Lower leg skin (tissue), 4 donors: ENCODE data around the gene NTRK2. TPM values are rescaled to one million over a fixed set of nuclear protein-coding genes. Genes with fewer than 3 reads are reported as not detected.

Source experiments
- DNase-seq, 2 donors: peaks; one replicate each; pipeline ENCODE4 v3.0.0-alpha.2; 2019; ENCODE audit warnings: low spot score in 2 of 2
- H3K4me3 ChIP-seq: fragments of 200-600 bp; sonication (generic); 2 replicates; pipeline ENCODE4 v1.5.1; 2017; ENCODE audit warnings: mild to moderate bottlenecking, low read depth; ENCODE audit not compliant: poor library complexity, severe bottlenecking
- POLR2A ChIP-seq, 2 donors: fragments of 450-650 bp; IDR thresholded peaks; one replicate each; pipeline ENCODE4 v1.6.1; 2016 to 2017; ENCODE audit warnings: antibody characterized with exemption in 2 of 2, mild to moderate bottlenecking in 1 of 2, moderate library complexity in 1 of 2
- WGBS, 2 donors: methylation state at CpG; one replicate each; pipeline ENCODE4 v1.1.5; 2018; 5-methylcytosine and 5-hydroxymethylcytosine counted together
- intact Hi-C: fragments of 100-400 bp; cut with DNase I; formaldehyde crosslinking; loops from one replicate; pipeline ENCODE4 v1.15.0; 2023; ENCODE audit warnings: low total_unique reads
- total RNA-seq, 4 donors: library from RNA; depleted of rRNA; stranded (reverse); fragments of >200 nt; gene quantifications; one replicate each; pipeline ENCODE4 v1.1.0, GENCODE V29; 2016
- TF ChIP-seq, protein P1 (sequence below), 3 donors: fragments of 450-650 bp; IDR thresholded peaks; one replicate each; pipeline ENCODE4 v1.5.1; 2016; ENCODE audit warnings: antibody characterized with exemption in 3 of 3, mild to moderate bottlenecking in 3 of 3, moderate library complexity in 2 of 3

The NTRK2 gene
- total RNA-seq, 4 donors from 2014 or later, result 6.2 to 16.3 (median 10.3) TPM

DNA sequence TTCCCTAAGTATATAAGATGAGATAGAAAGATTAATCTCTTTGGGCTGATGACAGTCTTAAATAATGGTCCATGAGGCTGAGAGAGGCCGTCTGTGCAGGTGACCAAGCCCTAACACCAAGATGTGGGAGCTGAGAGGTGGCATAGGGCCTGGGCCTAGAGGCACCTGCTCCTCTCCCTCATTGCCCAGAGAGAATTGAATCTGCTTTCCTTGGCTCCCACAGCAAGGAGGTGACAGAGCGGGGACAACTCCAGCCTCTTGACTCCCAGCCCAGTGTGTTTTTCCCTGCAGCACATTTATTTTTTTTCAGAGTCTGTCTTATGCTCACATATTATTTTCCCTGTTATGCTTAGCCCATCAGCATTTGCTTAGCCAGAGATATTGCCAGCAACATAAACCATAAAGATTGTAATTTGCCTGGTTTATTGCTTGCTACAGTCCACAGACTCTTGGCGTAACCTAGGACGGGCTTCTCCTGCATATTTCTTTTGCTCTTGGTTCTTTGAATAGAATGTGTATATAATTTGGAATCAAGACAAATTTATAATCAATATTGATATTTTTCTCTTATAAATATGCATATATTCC is 105.6 kb downstream of the NTRK2 start:
- DNase-seq, result no peak
- TF ChIP-seq POLR2A (IDR thresholded peaks at IDR 0.05), result no peak
- TF ChIP-seq, protein P1, sequence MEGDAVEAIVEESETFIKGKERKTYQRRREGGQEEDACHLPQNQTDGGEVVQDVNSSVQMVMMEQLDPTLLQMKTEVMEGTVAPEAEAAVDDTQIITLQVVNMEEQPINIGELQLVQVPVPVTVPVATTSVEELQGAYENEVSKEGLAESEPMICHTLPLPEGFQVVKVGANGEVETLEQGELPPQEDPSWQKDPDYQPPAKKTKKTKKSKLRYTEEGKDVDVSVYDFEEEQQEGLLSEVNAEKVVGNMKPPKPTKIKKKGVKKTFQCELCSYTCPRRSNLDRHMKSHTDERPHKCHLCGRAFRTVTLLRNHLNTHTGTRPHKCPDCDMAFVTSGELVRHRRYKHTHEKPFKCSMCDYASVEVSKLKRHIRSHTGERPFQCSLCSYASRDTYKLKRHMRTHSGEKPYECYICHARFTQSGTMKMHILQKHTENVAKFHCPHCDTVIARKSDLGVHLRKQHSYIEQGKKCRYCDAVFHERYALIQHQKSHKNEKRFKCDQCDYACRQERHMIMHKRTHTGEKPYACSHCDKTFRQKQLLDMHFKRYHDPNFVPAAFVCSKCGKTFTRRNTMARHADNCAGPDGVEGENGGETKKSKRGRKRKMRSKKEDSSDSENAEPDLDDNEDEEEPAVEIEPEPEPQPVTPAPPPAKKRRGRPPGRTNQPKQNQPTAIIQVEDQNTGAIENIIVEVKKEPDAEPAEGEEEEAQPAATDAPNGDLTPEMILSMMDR (IDR thresholded peaks at IDR 0.05), result no peak
- H3K4me3 ChIP-seq, result no peak overlapping the region
- 89 to 93% methylated on average over 4 of the region's 4 CpGs for WGBS, 2 donors
- intact Hi-C loops, result no loop called here

DNA sequence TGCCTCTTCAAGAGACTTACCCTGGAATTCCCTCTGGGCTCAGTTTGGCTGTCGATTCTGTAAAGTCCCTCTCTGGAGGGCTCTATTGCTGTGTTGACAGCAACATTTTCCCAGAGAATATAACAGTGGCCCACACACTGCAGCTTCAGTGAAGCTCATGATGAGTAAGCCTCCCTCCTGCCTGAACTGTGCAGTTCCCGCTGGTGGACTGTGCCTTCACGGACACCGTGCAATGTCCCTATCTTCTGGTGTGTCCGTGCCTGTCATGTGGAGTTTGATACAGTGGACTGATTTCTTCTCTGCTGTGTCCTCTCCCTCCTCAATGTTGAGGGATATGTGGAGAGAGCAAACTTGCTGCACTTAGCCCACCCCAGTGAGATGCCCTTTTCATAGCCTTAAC is 109.0 kb downstream of the NTRK2 start:
- H3K4me3 ChIP-seq, result no peak overlapping the region
- no peak for TF ChIP-seq POLR2A (IDR thresholded peaks at IDR 0.05)
- TF ChIP-seq, protein P1 (IDR thresholded peaks at IDR 0.05), result no peak
- DNase-seq, result no peak
- 65 to 80% methylated on average over 5 of the region's 5 CpGs for WGBS, 2 donors
- intact Hi-C loops, result no loop called here

DNA sequence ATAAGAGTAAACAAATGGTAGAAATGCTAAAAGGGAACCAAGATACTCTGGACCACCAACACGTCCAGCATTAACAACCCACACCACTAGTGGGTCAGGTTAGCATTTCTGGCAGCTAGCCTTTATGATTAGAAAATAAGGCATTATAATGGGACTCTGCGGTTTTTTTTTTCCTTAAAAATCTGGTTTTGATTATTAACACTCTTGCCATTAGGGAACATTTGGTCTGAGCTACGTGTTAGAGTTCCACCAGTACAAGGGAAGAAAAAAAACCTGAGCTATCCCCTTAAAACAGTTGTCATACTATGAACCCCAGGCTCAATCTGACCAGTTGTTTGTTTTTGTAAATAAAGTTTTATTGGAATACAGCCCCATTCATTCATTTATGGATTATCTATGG is 110.4 kb downstream of the NTRK2 start:
- TF ChIP-seq POLR2A (IDR thresholded peaks at IDR 0.05), result no peak
- TF ChIP-seq, protein P1 (IDR thresholded peaks at IDR 0.05), result no peak

DNA sequence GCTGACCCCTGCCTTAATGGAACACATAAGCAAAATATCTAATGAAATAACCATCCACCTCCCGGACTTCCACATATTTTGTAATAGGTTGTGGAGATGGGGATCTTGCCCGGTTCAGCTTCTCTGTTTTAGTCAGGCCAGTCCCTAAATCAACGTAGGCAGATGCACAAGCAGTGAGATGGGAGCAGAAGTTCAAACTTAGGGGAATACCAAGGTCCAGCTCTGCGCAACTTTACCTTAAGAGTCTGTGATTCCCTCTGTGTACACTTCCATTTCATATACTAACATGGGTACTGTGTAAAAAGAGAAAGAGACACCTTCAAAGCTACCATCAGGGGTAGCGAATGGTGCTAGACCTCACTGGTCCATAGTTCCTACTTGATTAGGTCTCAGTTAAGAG is 110.9 kb downstream of the NTRK2 start:
- TF ChIP-seq POLR2A (IDR thresholded peaks at IDR 0.05), result no peak
- TF ChIP-seq, protein P1 (IDR thresholded peaks at IDR 0.05), result no peak
- H3K4me3 ChIP-seq, result no peak overlapping the region
- intact Hi-C loops, result no loop called here
- WGBS, 2 donors, result 89 to 94% methylated on average over 5 of the region's 5 CpGs
- DNase-seq, result no peak

More for the DNA sequence above, 110.4 kb downstream of the NTRK2 start:
- 54 to 66% methylated on average over 3 of the region's 3 CpGs for WGBS, 2 donors
- intact Hi-C loops, result no loop called here
- no peak for DNase-seq
- no peak overlapping the region for H3K4me3 ChIP-seq

DNA sequence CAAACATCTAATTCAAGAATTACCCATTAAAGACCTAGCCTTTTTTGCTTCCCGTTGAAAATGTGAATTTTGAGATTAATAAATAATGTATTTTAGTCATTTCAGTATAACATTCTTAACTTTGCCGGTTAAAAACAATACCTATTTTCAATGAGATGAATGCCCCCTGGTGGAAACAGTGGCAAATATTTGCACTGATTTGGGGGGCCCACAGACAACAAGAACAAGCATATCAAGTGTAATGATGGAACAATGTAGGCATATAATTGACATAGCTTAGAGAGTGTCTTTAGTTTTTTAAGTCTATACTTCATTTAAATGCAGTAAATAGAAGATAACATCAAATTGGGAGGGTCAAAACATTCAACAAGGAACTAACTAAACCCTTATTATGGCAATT is 111.9 kb downstream of the NTRK2 start:
- DNase-seq, result no peak
- WGBS, 2 donors, result 69 to 70% methylated on average over 2 of the region's 2 CpGs
- H3K4me3 ChIP-seq, result no peak overlapping the region
- intact Hi-C loops, result no loop called here
- no peak for TF ChIP-seq POLR2A (IDR thresholded peaks at IDR 0.05)
- TF ChIP-seq, protein P1 (IDR thresholded peaks at IDR 0.05), result no peak
